H1 (cell line): ENCODE data around the gene ALDOC. TPM values are rescaled to one million over a fixed set of nuclear protein-coding genes. Genes with fewer than 3 reads are reported as not detected.

Source experiments
- CTCF ChIA-PET: fragments of 300-600 bp; sonication (Branson Sonifier 250); formaldehyde crosslinking; loops from one replicate; lab custom pipeline; 2021; ENCODE audit not compliant: partially characterized antibody; lab: Charles Lee
- POLR2A ChIA-PET: fragments of 300-600 bp; sonication (Branson Sonifier 250); formaldehyde crosslinking; loops from one replicate; lab custom pipeline; 2021; ENCODE audit warnings: inconsistent platforms; ENCODE audit not compliant: partially characterized antibody; lab: Charles Lee
- DNase-seq, 2 experiments: peaks; one replicate each; pipeline versions ENCODE4 v3.0.0 to v3.0.0-alpha.2; 2010 to 2022; ENCODE audit warnings: low spot score in 2 of 2, low read depth in 1 of 2, mixed read lengths in 1 of 2
- FAIRE-seq: peaks from 2 replicates; lab custom pipeline; 2011; peaks lifted over from hg19 to GRCh38; lab: Jason Lieb, UNC
- H2AFZ ChIP-seq: 2 replicates; pipeline ENCODE4 v1.8.1; 2012; ENCODE audit warnings: low read length, inconsistent platforms
- H2AK5ac ChIP-seq: 2 replicates; pipeline ENCODE4 v1.6.1; 2013; ENCODE audit warnings: low read depth, low read length
- H2BK120ac ChIP-seq: replicated peaks from 2 replicates; pipeline ENCODE3; 2013; ENCODE audit warnings: low read depth, low read length, inconsistent platforms
- H2BK12ac ChIP-seq: 2 replicates; pipeline ENCODE4 v1.6.1; 2013; ENCODE audit warnings: low read depth, low read length
- H2BK15ac ChIP-seq: 2 replicates; pipeline ENCODE4 v1.6.1; 2013; ENCODE audit warnings: low read length
- H2BK20ac ChIP-seq: 2 replicates; pipeline ENCODE4 v1.6.1; 2013; ENCODE audit warnings: low read length
- H2BK5ac ChIP-seq: 2 replicates; pipeline ENCODE4 v1.6.1; 2013; ENCODE audit warnings: low read depth, low read length
- H3K14ac ChIP-seq: 2 replicates; pipeline ENCODE4 v1.6.1; 2013; ENCODE audit warnings: inconsistent platforms; ENCODE audit not compliant: insufficient read length
- H3K18ac ChIP-seq: 2 replicates; pipeline ENCODE4 v1.6.1; 2013; ENCODE audit warnings: low read length; ENCODE audit errors: extremely low read depth
- H3K23ac ChIP-seq: 2 replicates; pipeline ENCODE4 v1.6.1; 2013; ENCODE audit warnings: inconsistent platforms; ENCODE audit not compliant: insufficient read length
- H3K23me2 ChIP-seq: 2 replicates; pipeline ENCODE4 v1.6.1; 2013; ENCODE audit warnings: low read depth, low read length
- H3K27ac ChIP-seq: 2 replicates; pipeline ENCODE4 v1.6.1; 2011; ENCODE audit warnings: low read depth, low read length, inconsistent platforms
- H3K27me3 ChIP-seq, 4 experiments: replicated peaks in 1 of 4; 1 replicate in 1 of 4; 2 replicates in 3 of 4; pipeline versions ENCODE4 v1.6.1 to v1.8.1; 2011 to 2013; ENCODE audit warnings: low read length in 3 of 4, mild to moderate bottlenecking in 3 of 4, inconsistent platforms in 2 of 4, mixed read lengths in 2 of 4, moderate library complexity in 1 of 4; ENCODE audit not compliant: control insufficient read depth in 3 of 4, insufficient read depth in 3 of 4; ENCODE audit errors: extremely low read depth in 1 of 4
- H3K36me3 ChIP-seq, 4 experiments: 2 replicates each; pipeline versions ENCODE4 v1.6.1 to v1.8.1; 2011 to 2013; ENCODE audit warnings: mild to moderate bottlenecking in 4 of 4, low read length in 3 of 4, moderate library complexity in 2 of 4, control low read depth in 1 of 4, inconsistent platforms in 1 of 4; ENCODE audit not compliant: insufficient read depth in 4 of 4, control insufficient read depth in 2 of 4
- H3K4ac ChIP-seq: replicated peaks from 2 replicates; pipeline ENCODE3; 2013; ENCODE audit warnings: low read length, low read depth, mixed read lengths, inconsistent platforms; ENCODE audit not compliant: insufficient read length
- H3K4me1 ChIP-seq, 4 experiments: replicated peaks in 1 of 4; 1 replicate in 1 of 4; 2 replicates in 3 of 4; pipeline versions ENCODE4 v1.6.1 to v1.8.1; 2011 to 2013; ENCODE audit warnings: low read length in 3 of 4, inconsistent platforms in 2 of 4, mixed read lengths in 1 of 4; ENCODE audit not compliant: insufficient read depth in 4 of 4, control insufficient read depth in 3 of 4
- H3K4me2 ChIP-seq, 2 experiments: 2 replicates each; pipeline versions ENCODE4 v1.6.1 to v1.8.1; 2011 to 2013; ENCODE audit warnings: low read depth in 2 of 2, low read length in 2 of 2, control low read depth in 1 of 2, inconsistent platforms in 1 of 2, mild to moderate bottlenecking in 1 of 2; ENCODE audit not compliant: insufficient read depth in 1 of 2
- H3K4me3 ChIP-seq, 4 experiments: fragments of 200-600, 300-600 bp in 1 of 4; sonication (generic), shearing (Covaris generic), sonication (Bioruptor Twin) in 1 of 4; 2 replicates each; pipeline versions ENCODE4 v1.5.1 to v1.8.1; 2011 to 2016; ENCODE audit warnings: low read length in 4 of 4, low read depth in 3 of 4, control low read depth in 2 of 4, inconsistent platforms in 2 of 4, mild to moderate bottlenecking in 2 of 4, mixed read lengths in 1 of 4, moderate library complexity in 1 of 4; ENCODE audit not compliant: insufficient read depth in 2 of 4; ENCODE audit errors: extremely low read depth in 1 of 4
- H3K56ac ChIP-seq: replicated peaks from 2 replicates; pipeline ENCODE3; 2013; ENCODE audit warnings: low read depth, mild to moderate bottlenecking, mixed read lengths, low read length, inconsistent platforms; ENCODE audit not compliant: insufficient read length
- H3K79me1 ChIP-seq: 2 replicates; pipeline ENCODE4 v1.6.1; 2013; ENCODE audit warnings: low read depth, low read length, control low read depth
- H3K79me2 ChIP-seq, 2 experiments: 2 replicates each; pipeline versions ENCODE4 v1.6.1 to v1.8.1; 2012 to 2013; ENCODE audit warnings: low read length in 2 of 2, mild to moderate bottlenecking in 2 of 2, inconsistent platforms in 1 of 2; ENCODE audit not compliant: insufficient read depth in 2 of 2, control insufficient read depth in 1 of 2
- H3K9ac ChIP-seq, 4 experiments: replicated peaks in 1 of 4; 1 replicate in 1 of 4; 2 replicates in 3 of 4; pipeline versions ENCODE4 v1.6.1 to v1.8.1; 2011 to 2013; ENCODE audit warnings: low read depth in 3 of 4, low read length in 3 of 4, control low read depth in 2 of 4, mild to moderate bottlenecking in 2 of 4, moderate library complexity in 2 of 4, inconsistent platforms in 1 of 4; ENCODE audit errors: extremely low read depth in 1 of 4
- H3K9me3 ChIP-seq, 2 experiments: 2 replicates each; pipeline versions ENCODE4 v1.6.1 to v1.8.1; 2012 to 2013; ENCODE audit warnings: mild to moderate bottlenecking in 2 of 2, moderate library complexity in 2 of 2, control low read depth in 1 of 2, inconsistent platforms in 1 of 2, low read depth in 1 of 2, low read length in 1 of 2, mixed read lengths in 1 of 2; ENCODE audit not compliant: insufficient read depth in 2 of 2
- H4K20me1 ChIP-seq, 2 experiments: replicated peaks in 1 of 2; 2 replicates each; pipeline versions ENCODE3 to v1.8.1; 2011 to 2013; ENCODE audit warnings: inconsistent platforms in 2 of 2, low read length in 2 of 2, mild to moderate bottlenecking in 1 of 2; ENCODE audit not compliant: insufficient read depth in 2 of 2, control insufficient read depth in 1 of 2
- H4K5ac ChIP-seq: 2 replicates; pipeline ENCODE4 v1.6.1; 2013; ENCODE audit warnings: low read length, low read depth, mixed read lengths, inconsistent platforms; ENCODE audit not compliant: insufficient read length
- H4K8ac ChIP-seq: 2 replicates; pipeline ENCODE4 v1.8.0; 2013; ENCODE audit warnings: mild to moderate bottlenecking, moderate library complexity, low read length, inconsistent platforms; ENCODE audit not compliant: insufficient read depth; ENCODE audit errors: extremely low read depth
- H4K91ac ChIP-seq: replicated peaks from 2 replicates; pipeline ENCODE3; 2013; ENCODE audit warnings: low read length, mixed read lengths, inconsistent platforms; ENCODE audit not compliant: insufficient read length
- WGBS, 2 experiments: shearing (Covaris generic) in 1 of 2; methylation state at CpG; one replicate each; pipeline versions ENCODE4 v1.1.6 to v1.1.7; 2013 to 2015; ENCODE audit warnings: low lambda C conversion rate in 2 of 2, mixed read lengths in 2 of 2, inconsistent platforms in 1 of 2, low coverage in 1 of 2, missing lambda C conversion rate in 1 of 2; ENCODE audit not compliant: insufficient replicate concordance in 2 of 2, insufficient coverage in 1 of 2, insufficient read length in 1 of 2; ENCODE audit errors: extremely low coverage in 1 of 2, missing lambda C conversion rate in 1 of 2; 5-methylcytosine and 5-hydroxymethylcytosine counted together
- polyA plus RNA-seq, 7 experiments: library from polyadenylated mRNA; depleted of rRNA in 3 of 7; stranded (reverse) in 5 of 7; unstranded in 2 of 7; fragments of >200 nt in 5 of 7; fragments of 200-250 nt in 2 of 7; gene quantifications; 1 replicate in 5 of 7; 2 replicates in 1 of 7; 4 replicates in 1 of 7; pipeline versions ENCODE4 v1.2.1 to v1.2.3, GENCODE V29; 2011 to 2013; ENCODE audit warnings: missing spikeins in 2 of 7, mixed read lengths in 2 of 7
- total RNA-seq: library from RNA; stranded (reverse); fragmentation: NEBNext Ultra II Directional; extraction: Animal tissue kit (Norgen Biotek cat#: 25700); gene quantifications from 2 replicates; pipeline ENCODE4 v1.2.1, GENCODE V29; 2021

ALDOC gene
- total and polyA plus RNA-seq, 2 of the 8 experiments (the other 6 are each of a cell fraction or from before 2014, with no cell fraction given) = 51.6 to 103 TPM

DNA sequence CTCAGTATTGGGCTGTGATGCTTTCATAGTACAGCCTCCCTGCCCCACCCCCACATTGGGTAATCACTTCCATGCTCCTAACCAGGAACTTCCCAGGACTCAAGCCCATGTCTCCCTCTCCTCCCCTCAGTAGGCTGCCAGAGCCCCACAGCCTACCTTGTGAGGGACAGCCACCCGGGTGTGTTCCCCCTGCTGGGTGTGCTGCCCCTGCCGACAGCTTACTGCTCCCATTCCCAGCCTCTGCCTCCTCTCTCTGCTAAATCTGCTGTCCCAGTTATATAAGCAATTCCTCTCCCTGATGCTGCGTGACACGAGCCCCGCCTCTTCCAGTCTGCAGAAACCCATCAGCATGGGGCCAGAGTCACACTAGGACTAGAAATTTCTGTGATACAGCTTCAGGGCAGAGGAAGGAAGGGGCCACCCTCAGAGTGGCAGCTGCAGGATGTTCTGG, 37.3 kb upstream of the ALDOC start, which contains the start of gene RSKR:
Gene RSKR, minus strand, starts transcription at position 255 of the 451 bp plus-strand sequence. Its CDS starts 24 bp downstream, at position 231.
- H2AK5ac ChIP-seq = no peak within 1 kb of the TSS
- H2BK12ac ChIP-seq = no peak within 1 kb of the TSS
- H3K23me2 ChIP-seq = no peaks in the 10 kb centered on the region
- H4K5ac ChIP-seq = no peak within 1 kb of the TSS
- H2BK120ac ChIP-seq = no peak within 1 kb of the TSS
- no peaks in the 10 kb centered on the region for H3K79me2 ChIP-seq
- H3K18ac ChIP-seq = no peak within 1 kb of the TSS
- no peak within 1 kb of the TSS for H3K9ac ChIP-seq
- no peak within 1 kb of the TSS for H4K8ac ChIP-seq
- DNase-seq = no peak
- no peak within 1 kb of the TSS for H4K91ac ChIP-seq
- FAIRE-seq = no peak
- H3K27ac ChIP-seq = no peak within 1 kb of the TSS
- no peak within 1 kb of the TSS for H3K4me3 ChIP-seq
- no peak within 1 kb of the TSS for H3K56ac ChIP-seq
- ChIA-PET POLR2A (interaction anchor here (0.7 to 14.8 kb wide), 12 partner anchors 15 to 92 kb away, joined by 3 to 163 read pairs (median 4); partner anchors contain the start of genes ALDOC, PIGS and SPAG5), CTCF (interaction anchor here (0.6 to 6.0 kb wide), 12 partner anchors 9 to 309 kb away, joined by 3 to 45 read pairs (median 5); partner anchors contain the start of gene SPAG5)
- H3K79me1 ChIP-seq = no peaks in the 10 kb centered on the region
- peaks cover 43 to 78% (median 65%) of the 10 kb centered on the region in 4 experiments for H3K36me3 ChIP-seq
- no peaks in the 10 kb centered on the region for H3K4me1 ChIP-seq
- no peak within 1 kb of the TSS for H3K4ac ChIP-seq
- H2AFZ ChIP-seq = no peak within 1 kb of the TSS
- H3K27me3 ChIP-seq = no peaks in the 10 kb centered on the region
- no peak within 1 kb of the TSS for H2BK15ac ChIP-seq
- no peak within 1 kb of the TSS for H3K14ac ChIP-seq
- no peak within 1 kb of the TSS for H3K4me2 ChIP-seq
- H2BK20ac ChIP-seq = no peak within 1 kb of the TSS
- no peak within 1 kb of the TSS for H3K23ac ChIP-seq
- H2BK5ac ChIP-seq = no peak within 1 kb of the TSS
- peaks cover 2% of the 10 kb centered on the region in 2 experiments for H4K20me1 ChIP-seq
- 88% methylated on average over 5 of the region's 5 CpGs; no CpG with 5 or more reads in 1 of the 2 experiments for WGBS, 2 experiments
- H3K9me3 ChIP-seq = no peaks in the 10 kb centered on the region
